ES-I3 (cell line): ENCODE measurements around the gene GNB1.

Experiments used
- H3K36me3 ChIP-seq: 2 replicates; pipeline ENCODE4 v1.6.1; 2013; ENCODE audit warnings: mild to moderate bottlenecking, low read length, control low read depth, moderate library complexity; ENCODE audit not compliant: insufficient read depth
- H3K4me1 ChIP-seq: 2 replicates; pipeline ENCODE4 v1.6.1; 2013; ENCODE audit warnings: mild to moderate bottlenecking, control low read depth, low read length; ENCODE audit not compliant: insufficient read depth
- H3K9ac ChIP-seq: 2 replicates; pipeline ENCODE4 v1.6.1; 2013; ENCODE audit warnings: low read depth, mild to moderate bottlenecking, low read length, moderate library complexity
- H3K9me3 ChIP-seq: 2 replicates; pipeline ENCODE4 v1.6.1; 2013; ENCODE audit warnings: mild to moderate bottlenecking, low read length, moderate library complexity; ENCODE audit not compliant: control insufficient read depth, insufficient read depth

Gene GNB1

GRCh38 chr1:1779691-1780597 lies 110.9 kb downstream of the GNB1 start:
- no peaks in the 10 kb centered on the region for H3K9me3 ChIP-seq
- peaks cover 46% of the 10 kb centered on the region for H3K4me1 ChIP-seq
- peak overlapping the region; percentile 87 for H3K9ac ChIP-seq
- no peaks in the 10 kb centered on the region for H3K36me3 ChIP-seq

DNA sequence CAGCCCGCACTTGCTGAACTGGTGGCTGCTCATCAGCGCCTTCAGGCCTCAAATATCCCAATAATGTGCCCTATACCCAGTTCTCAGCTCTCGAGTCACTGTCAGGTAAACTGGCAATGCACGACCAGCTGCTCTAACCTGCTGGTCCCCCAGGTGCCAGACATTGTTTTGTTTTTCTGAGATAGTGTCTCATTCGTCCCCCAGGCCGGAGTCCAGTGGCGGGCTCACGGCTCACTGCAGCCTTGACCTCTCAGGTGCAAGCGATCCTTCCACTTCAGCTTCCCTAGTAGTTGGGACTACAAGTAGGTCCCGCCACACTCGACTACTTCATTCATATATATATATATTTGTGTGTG lies 111.6 kb downstream of the GNB1 start:
- Histone ChIP-seq H3K9me3 (no peaks in the 10 kb centered on the region), H3K9ac (peak overlapping the region; percentile 87), H3K4me1 (peaks cover 46% of the 10 kb centered on the region), H3K36me3 (no peaks in the 10 kb centered on the region)

DNA sequence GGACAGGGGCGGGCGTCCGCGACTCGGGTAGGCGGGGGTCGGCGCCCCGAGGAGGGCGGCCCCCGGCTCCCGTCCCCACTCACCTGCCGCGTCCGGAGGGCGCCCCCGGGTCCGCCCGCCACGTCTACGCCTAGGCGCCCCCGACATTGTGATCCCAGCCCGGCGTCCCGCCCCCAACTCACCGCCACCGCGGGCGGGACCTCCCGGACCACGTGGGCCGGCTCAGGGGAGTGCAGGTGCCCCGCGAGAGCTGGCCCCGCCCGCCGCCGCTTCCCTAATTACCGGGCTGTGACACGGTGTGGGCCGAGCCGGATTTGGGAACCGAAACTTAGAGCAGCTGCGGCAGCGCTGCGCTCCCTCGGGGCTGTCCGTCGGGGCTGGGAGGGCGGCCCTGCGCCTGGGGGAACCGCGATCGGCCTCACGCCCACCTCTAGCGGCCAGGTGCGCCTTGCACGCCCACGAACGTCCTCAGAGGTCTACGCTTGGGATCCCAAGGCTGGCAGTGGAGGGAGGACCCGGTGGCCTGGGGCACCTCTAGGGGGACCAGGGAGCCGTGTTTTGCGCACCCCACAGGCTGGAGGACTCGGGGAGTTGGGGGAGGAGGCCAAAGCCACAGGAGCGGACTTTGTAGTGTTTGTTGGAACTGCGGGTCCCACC lies 112.1 kb downstream of the GNB1 start:
- H3K36me3 ChIP-seq = no peaks in the 10 kb centered on the region

GRCh38 chr1:1777950-1778662 lies 112.8 kb downstream of the GNB1 start, which contains the start of gene NADK:
Gene NADK, minus strand, starts transcription at chr1:1778470. Its CDS starts 13,064 bp downstream, at chr1:1765406.
- no peaks in the 10 kb centered on the region for H3K36me3 ChIP-seq
- H3K9me3 ChIP-seq = no peaks in the 10 kb centered on the region
- peak within 1 kb of the TSS; percentile 87 for H3K9ac ChIP-seq
- H3K4me1 ChIP-seq = peaks cover 42% of the 10 kb centered on the region

More for the DNA sequence above, 112.1 kb downstream of the GNB1 start:
- no peaks in the 10 kb centered on the region for H3K9me3 ChIP-seq
- peaks cover 46% of the 10 kb centered on the region for H3K4me1 ChIP-seq
- peak overlapping the region; percentile 87 for H3K9ac ChIP-seq

GRCh38 chr1:1777583-1777899 lies 113.3 kb downstream of the GNB1 start:
- no peaks in the 10 kb centered on the region for H3K36me3 ChIP-seq
- H3K4me1 ChIP-seq = peaks cover 37% of the 10 kb centered on the region
- H3K9ac ChIP-seq = peak overlapping the region; percentile 87
- no peaks in the 10 kb centered on the region for H3K9me3 ChIP-seq

DNA sequence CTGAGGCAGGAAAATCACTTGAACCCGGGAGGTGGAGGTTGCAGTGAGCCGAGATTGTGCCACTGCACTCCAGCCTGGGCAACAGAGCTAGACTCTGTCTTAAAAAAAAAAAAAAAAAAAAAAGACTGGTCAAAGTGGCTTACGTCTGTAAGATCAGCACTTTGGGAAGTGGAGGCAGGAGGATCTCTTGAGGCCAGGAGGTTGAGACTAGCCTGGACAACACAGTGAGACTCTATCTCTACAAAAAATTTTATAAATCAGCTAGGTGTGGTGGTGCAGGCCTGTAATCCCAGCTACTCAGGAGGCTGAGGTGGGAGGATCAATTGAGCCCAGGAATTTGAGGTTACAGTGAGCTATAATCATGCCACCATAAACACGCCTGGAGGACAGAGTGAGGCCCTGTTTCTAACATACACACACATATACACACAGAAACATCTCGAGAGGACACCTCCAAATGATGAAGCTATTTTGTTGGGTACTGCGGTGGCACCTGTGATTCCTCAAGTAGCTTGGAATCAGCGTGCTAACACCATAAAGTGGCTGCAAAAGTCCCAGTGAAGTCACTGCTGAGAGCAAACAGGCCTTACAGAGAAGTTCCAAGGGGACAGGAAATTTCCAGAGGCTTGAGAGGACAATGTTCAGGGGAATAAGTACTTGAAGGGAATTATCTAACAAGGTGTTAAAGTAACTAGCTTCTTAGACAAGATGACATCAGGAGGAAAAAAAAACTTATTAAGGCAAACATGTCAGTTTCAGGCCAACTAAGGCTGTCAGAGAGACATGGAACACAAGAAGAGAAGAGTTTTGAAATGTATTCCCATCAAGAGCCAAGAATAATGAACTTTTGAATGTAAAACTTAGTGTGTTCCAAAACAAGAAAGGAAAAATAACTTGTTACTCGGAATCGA lies 114.0 kb downstream of the GNB1 start:
- H3K36me3 ChIP-seq = no peaks in the 10 kb centered on the region; the same call in 1 of the 2 replicates
- peaks cover 34% of the 10 kb centered on the region for H3K4me1 ChIP-seq
- peak overlapping the region; percentile 87; the same call in 1 of the 2 replicates for H3K9ac ChIP-seq
- H3K9me3 ChIP-seq = no peaks in the 10 kb centered on the region; the same call in 1 of the 2 replicates

GRCh38 chr1:1775327-1776226 lies 115.3 kb downstream of the GNB1 start:
- Histone ChIP-seq H3K9me3 (peaks cover 7% of the 10 kb centered on the region), H3K36me3 (peaks cover 7% of the 10 kb centered on the region), H3K9ac (no peak overlapping the region), H3K4me1 (peaks cover 21% of the 10 kb centered on the region)

DNA sequence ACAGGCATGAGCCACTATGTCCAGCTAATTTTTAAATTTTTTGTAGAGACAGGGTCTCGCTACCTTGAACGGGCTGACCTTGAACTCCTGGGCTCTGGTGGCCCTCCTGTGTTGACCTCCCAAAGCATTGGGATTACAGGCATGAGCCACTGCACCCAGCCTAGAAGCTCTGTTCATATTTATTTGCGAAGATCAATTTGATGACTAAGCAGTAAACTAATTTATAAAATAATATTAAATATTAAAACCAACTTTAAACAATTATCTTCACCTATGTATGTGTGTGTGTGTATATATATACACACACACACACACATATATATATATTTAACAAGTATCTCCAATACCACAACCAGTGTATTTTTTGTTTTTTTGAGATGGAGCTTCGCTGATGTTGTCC lies 117.0 kb downstream of the GNB1 start:
- H3K9ac ChIP-seq = no peak overlapping the region
- peaks cover 13% of the 10 kb centered on the region for H3K4me1 ChIP-seq
- H3K36me3 ChIP-seq = peaks cover 7% of the 10 kb centered on the region
- peaks cover 7% of the 10 kb centered on the region for H3K9me3 ChIP-seq

DNA sequence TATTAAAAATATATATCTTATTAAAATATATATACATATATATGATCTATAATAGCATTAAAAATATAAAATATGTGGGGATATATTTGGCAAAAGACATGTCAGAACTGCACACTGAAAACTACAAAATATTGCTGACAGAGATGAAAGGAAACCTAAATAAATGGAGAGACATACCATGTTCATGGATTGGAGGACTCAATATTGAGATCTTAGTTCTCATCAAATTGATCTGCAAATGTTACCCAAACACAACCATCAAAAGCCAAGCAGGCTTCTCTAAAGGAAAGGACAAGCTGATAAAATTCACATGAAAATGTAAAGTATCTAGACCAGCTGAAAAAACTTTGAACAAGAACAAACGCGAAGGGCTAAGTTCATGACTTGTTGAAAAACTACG lies 119.8 kb downstream of the GNB1 start:
- Histone ChIP-seq H3K36me3 (peaks cover 7% of the 10 kb centered on the region), H3K9me3 (peaks cover 7% of the 10 kb centered on the region), H3K9ac (no peak overlapping the region), H3K4me1 (peaks cover 7% of the 10 kb centered on the region)

DNA sequence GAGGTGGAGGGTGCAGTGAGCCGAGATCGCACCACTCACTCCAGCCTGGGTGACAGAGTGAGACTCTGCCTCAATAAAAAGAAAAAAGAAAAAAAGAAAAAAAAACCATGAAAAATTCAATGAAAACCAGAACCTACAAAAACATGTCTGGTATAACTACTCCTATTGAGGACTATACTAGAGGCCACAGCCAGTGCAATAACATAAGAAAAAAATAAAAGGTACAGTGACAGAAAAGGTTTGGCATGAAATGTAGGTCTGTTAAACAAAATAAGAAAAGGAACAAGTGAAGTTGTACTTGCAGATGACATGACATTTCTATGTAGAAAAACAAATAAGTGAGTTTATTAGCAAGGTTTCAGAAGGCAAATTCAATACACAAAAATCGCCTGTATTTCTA lies 120.8 kb downstream of the GNB1 start:
- Histone ChIP-seq H3K9ac (no peak overlapping the region), H3K4me1 (peaks cover under 1% of the 10 kb centered on the region; the same call in 1 of the 2 replicates), H3K36me3 (peaks cover 7% of the 10 kb centered on the region)

DNA sequence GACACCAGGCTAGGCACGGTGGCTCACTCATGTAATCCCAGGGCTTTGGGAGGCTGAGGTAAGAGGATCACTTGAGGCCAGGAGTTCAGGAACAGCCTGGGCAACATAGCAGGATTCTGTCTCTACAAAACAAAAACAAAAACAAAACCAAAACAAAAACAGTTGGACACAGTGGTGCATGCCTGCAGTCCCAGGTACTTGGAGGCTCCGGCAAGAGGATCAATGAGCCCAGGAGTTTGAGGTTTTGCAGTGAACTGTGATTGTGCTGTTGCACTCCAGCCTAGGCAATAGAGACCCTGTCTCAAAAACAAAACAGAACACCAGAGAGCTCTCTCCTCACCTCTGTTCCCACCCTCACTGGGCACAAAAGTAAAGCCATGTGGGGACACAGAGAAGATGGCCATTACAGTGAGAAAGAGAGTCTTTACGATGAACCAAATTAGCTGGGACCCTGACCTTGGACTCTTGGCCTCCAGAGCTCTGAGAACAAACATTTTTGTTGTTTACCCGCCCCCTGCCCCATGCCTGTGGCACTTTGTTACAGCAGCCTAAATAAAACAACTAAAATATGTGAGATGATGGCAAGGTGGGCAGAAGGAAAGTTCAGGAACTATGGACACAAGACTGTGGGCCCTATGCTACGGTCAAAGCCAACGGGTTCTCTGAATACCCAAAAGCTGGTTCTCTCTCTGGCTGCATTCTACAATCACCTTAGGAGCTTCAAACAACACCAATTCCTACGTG lies 122.5 kb downstream of the GNB1 start:
- Histone ChIP-seq H3K9ac (no peak overlapping the region), H3K9me3 (peaks cover 7% of the 10 kb centered on the region), H3K4me1 (no peaks in the 10 kb centered on the region), H3K36me3 (peaks cover 7% of the 10 kb centered on the region)

More for the DNA sequence above, 120.8 kb downstream of the GNB1 start:
- H3K9me3 ChIP-seq = peaks cover 7% of the 10 kb centered on the region

DNA sequence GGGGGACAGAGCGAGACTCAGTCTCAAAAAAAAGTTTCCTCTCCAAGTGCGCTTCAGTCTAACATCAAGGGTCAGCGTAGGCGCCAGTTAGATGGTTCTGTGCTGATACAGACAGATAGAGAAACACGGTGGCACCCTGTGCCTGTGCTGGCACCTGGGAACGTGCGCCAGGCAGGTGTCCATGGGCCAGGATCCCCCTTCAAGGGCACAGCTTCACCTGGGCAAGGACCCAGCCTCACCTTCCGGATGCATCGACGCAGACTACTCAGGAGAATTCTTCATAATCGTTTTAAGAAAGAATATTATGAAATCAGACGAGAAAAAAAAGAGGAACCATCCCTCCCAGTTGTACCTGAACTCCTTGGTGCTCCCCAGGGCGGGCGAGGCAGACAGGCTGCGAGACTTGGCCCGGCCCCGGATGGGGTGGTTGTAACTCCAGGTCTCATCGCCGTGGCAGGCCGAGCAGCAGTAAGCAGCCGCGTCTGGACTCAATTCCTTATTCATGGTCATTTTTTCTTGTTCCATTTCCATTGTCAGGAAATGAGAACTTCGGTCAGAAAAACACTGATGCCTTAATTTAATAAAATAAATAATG lies 125.9 kb downstream of the GNB1 start:
- Histone ChIP-seq H3K36me3 (peaks cover 7% of the 10 kb centered on the region), H3K9ac (no peak overlapping the region), H3K4me1 (no peaks in the 10 kb centered on the region)

More for the DNA sequence above, 125.9 kb downstream of the GNB1 start:
- no peaks in the 10 kb centered on the region for H3K9me3 ChIP-seq
